GM21447 (cell line): ENCODE measurements around the gene AHCYL2.
"Not testable (repeated sequence)": the region's sequence is repeated elsewhere in the genome, so short reads cannot be mapped to it uniquely, and the experiment has no call there.

ENCODE experiments used
- ATAC-seq: cut with Tn5 transposase; IDR thresholded peaks from one replicate; pipeline ENCODE4 v1.9.1; 2021; ENCODE audit not compliant: unreplicated experiment

AHCYL2 gene

DNA sequence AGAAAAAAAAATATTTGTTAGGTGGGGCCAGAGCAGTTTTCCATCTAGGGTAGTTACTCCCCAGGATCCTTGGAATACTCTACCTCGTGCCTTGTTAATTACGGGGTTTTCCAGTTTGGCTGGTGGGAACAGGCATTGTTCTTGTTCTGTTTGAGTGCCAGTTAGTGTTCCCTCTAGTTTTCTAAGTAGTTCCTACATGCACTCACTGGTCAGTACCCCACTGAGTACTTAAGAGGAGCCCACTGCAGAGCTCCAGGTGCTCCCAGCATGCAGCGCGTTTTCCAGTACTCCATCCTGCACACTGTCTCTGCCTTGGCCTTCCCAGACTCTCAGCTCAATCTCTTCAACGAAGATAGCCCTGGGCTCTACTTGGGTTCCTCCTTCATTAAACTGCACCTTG lies 58.0 kb downstream of the AHCYL2 start:
- no peak for ATAC-seq

DNA sequence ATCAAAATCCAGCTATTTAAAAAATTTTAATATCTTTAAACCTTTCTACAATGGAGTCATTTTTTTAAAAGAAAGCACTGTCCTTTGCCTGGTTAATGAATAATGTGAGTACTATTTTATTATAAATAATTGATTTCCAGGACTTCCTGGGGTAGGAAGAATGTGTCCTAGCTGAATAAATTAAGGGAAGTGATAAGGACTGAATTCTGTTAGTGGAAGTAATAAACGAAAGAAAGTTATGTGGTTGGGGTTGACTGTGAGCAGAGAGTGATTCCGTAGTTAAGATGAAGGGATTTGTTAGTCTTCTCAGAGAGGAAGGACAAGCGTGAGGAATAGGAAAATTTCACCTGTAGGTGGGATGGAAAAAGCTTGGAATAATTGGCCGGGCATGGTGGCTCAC lies 59.1 kb downstream of the AHCYL2 start:
- ATAC-seq: no peak

DNA sequence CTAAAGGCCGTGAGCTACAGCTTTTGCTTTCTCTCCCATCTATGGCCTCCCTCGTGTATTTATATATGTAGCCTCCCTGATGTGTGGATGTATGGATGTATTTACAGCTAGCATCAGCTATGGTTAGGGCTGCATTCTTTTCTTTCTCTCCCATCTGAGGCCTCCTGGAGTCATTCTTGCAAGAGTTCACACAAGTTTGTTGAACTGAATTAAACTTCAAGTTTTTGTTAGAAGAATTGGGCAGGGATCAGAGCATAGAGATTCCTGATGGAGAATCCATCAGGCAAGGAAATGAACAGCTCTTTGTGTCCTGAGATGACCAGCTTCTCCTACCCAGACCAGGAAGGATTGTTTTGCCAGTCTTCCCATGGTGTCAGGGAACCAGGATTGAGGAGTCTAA lies 60.3 kb downstream of the AHCYL2 start:
- no peak for ATAC-seq

DNA sequence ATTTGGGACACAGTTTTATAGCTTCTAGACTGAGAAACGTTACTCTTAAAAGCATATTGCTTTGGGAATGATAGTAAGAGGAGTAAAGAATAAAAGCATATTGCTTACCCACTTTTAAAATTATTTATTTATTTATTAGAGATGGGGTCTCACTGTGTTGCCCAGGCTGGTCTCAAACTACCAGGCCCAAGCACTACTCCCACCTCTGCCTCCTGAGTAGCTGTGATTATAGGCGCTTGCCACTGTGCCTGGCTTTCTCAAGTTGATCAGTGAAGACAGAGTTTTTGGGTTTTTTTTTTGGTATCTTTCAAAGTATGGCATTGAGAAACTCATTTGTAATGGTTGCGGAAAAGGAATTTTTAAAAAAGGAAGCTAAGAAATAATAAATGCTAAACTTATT lies 68.0 kb downstream of the AHCYL2 start:
- no peak for ATAC-seq

DNA sequence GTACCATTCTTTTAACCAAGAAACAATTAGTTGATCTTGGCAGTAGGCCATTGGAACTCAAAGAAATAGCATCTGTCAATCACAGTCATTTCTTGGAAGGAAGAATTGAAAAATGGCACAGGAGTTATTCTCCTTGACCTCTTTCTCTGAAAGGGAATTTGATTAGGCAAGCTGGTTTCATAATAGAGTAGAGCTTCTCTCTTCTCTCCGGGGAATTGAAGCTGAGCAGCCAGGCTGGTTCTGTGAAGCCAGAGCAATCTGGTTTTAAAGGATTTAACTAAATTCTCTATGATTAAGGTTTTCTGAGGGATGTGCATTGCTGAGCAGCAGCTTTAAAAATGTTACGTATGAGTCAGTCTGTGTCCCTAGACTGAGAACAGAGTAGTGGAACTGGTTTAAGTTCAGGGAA lies 70.2 kb downstream of the AHCYL2 start:
- ATAC-seq: no peak

DNA sequence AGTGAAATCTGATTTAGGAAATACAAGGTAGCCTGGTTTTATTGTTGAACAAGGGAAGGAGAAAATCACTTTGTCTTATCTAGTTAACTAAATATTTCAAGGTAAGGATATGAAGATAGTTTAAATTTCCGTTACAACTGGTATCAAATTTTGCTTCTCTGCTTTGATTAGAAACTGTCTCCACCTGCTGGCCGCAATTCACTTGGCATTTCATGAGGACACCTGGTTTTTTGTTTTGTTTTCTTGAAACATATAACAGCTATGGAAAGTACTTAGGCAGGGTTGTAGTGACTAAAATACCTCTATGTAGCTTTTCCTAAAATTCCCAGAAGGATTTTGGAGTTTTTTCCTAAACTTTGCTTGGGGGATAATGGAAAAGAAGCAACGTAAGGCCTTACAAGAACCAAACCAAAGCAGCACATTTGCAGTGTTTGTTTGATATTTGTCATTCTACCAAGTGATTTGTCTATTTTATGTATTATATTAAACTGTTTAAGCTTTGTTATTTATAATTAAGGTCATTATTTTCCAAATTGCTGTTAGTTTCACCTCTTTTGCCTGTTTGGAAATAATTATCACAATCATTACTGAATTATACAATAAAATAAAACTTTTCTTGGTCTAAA lies 73.6 kb downstream of the AHCYL2 start:
- ATAC-seq: no peak

DNA sequence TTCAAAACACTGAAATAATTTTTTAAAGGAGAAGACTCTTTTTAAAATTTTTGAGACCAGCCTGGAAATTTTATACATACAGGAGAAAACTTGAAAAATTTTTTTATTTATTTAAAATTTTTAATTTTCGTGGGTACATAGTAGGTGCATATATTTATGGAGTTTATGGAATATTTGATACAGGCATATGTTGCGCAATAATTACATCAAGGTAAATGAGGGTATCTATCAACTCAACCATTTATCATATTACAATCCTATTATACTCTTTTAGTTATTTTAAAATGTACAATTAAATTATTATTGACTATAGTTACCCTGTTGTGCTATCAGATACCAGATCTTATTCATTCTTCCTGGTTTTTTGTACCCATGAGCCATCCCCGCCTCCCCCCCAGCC lies 75.1 kb downstream of the AHCYL2 start:
- ATAC-seq: no peak

DNA sequence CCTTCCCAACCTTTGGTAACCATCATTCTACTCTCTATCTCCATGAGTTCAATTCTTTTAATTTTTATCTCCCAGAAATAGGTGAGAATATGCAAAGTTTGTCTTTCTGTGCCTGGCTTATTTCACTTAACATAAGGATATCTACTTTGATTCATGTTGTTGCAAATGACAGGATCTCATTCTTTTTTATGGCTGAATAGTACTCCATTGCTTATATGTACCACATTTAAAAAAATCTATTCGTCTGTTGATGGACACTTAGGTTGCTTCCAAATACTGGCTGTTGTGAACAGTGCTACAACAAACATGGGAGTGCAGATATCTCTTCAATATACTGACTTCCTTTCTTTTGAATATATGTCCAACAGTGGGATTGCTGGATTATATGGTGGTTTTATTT lies 75.5 kb downstream of the AHCYL2 start:
- ATAC-seq: not testable (repeated sequence)

DNA sequence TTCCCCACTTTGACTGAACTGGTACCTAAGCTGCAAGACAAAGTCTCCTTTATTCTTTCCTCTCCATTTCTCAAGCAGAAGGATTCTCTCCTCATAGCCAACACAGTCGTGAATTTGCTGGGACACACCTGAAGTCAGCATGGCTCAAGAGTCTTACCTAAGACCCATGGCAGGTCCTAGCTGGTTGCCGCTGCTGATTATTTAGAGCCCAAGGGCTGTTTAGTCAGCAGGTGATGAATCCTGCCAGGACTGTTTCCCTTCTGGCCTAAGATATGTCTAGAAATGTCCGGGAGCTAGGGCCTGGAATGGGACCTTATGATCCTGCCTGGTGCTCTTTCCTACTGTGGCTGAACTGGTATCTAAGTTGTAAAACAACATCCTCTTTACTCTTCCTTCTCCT lies 82.8 kb downstream of the AHCYL2 start:
- no peak for ATAC-seq

DNA sequence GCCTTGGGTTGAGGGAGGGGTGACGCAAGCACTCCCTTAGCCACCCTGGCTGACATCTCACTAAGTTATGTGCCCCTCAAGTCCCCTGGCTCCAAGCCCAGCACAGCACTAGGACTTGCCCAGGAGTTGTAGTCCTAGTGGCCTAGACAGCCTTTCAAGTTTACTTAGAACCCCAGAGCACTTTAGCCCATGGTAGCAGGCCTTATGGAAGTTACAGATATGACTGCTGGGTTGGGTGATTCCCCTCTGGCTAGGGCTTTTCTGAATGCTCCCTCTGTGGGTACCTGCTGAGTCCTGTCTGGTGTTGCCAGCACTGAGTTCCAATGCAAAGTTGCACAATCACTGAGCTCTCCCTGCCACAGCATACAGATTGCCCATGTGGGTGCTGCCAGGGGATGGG lies 83.2 kb downstream of the AHCYL2 start:
- no peak for ATAC-seq

DNA sequence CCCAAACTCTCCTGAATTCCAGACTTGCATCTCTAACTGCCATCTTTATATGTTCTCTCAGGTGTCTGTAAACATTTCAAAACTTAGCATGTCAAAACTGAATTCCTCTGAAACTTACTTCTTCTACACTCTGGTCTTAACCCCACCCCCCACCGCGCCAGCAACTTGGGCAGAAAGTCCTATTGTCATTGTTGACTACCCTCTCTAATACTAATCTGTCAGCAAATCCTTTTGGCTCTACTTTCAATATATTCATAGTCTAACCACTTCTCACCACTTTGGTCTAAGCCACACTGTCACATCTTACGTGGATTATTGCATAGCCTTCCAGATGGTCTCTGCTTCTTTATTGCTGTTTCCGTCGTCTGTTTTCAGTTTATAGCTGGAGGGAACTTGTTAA lies 86.6 kb downstream of the AHCYL2 start:
- no peak for ATAC-seq

DNA sequence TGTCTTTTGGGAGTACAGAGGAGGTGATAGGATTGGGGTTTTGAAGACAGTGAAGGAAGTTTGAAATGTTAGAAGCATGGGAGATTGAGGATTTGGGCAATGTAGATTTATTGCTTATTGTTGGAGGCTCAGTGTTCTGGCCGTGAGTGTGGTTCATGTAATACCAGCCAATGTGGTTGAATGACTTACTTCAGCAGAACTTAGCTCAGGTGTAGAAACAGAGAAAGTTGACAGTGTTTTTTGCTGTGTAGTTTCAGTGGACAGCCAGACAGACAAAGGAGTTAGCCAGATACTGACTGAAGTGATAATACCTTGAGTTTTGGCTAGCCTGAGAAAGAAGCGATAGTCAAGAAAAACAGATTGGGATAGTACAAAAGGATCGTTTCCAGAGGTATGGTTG lies 88.5 kb downstream of the AHCYL2 start:
- no peak for ATAC-seq

DNA sequence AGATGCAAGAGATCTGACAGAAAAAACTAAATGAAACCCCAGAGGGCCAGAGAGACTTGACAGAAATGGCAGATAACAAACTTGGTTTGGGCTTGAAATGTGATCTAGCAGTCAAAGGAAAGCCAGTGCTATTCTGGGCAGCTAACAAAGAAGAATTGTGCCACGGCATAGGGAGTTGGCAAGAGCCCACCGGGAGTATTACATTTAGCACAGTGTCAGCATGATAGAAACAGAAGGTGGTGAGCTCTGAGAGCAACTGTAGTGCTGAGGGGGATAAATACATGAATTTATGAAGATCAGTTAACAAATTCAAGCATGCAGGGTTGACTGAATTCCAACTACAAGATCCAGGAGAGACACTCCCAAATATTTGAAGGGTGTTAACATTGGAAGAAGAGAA lies 91.1 kb downstream of the AHCYL2 start:
- ATAC-seq: no peak

DNA sequence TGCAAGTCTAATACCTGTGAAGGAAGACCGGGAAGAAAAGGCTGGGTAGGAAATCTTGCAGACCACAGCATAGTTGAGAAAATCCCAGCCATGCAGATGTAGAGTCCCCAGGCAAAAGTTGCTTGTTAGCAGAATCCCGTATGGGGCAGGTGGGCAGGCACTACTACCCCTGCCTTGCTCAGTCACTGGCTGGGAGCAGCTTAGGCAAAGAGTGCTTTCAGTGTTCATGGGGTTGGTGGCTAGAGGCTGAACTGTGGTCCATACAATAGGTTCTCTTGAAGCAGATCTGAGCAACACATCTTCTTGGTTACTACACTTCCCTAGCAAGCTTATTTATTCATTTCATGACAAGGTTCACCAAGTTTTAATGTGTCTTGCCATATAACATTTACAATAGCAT lies 92.6 kb downstream of the AHCYL2 start:
- no peak for ATAC-seq

DNA sequence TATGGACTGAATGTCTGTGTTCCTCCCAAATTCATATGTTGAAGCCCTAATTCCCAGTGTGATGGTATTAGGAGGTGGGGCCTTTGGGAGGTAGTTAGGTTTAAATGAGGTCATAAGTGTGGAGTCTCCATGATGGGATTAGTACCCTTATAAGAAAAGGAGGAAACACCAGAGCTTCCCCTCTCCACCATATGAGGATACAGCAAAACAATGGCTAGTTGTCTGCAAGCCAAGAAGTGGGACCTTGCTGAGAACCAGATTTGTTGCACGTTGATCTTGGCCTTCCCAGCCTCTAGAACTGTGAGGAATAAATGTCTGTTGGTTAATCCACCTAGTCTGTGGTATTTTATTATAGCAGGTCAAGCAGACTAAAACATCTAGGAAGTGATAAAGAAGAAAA lies 102.2 kb downstream of the AHCYL2 start:
- no peak for ATAC-seq

DNA sequence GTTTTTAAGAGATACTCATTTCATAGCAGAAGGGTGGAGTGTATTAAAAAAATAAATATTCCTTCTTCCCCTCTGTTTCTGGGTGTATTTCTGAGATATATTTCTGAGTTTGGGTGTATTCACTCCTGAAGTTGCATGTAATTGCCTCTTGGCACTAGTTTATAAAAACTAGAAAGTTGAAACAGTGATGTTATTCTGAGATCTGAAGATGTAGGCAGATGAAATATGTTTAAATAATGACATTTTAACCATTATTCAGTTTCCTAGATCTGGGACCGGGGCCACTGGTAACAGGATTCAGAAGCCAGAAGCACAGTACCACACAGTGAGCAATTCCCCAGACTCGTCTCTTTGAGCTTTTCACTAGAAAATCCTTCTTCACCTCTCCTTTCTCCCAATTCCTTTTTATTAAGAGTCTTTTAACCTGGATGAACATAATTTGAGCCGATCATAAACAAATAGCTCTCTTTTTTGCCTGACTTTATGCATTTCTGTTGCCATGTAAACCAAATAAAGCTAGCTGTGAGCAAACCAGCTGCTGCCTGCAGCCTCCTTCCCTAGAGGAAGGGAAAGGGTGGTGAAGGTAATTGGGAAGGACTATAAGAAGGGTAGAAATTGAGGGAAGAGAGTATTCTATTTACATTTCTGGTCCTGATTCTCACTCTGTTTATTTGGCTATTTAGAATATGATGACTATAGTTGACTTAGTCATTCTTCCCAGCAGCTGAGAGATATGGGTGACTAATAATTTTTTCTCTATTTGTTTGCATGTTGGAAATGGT lies 107.6 kb downstream of the AHCYL2 start:
- no peak for ATAC-seq

DNA sequence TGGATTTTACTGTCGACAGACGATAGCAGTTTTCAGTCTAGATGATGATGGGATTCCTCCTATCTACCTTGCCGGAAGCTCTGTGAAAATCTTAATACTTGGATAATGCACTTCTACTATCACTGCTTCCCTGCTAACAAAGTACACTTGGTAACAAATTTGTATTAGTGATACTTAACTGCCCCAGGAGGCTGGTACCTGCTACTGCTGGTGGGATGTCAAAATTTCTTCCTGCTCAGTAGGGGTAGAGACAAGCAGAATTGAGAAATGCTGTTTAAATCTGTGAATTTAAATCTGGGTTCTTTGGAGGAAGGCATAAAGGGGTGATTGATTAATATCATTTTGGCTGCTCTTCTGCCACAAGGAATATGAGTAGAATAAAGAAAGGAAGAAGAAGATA lies 109.6 kb downstream of the AHCYL2 start:
- ATAC-seq: no peak

DNA sequence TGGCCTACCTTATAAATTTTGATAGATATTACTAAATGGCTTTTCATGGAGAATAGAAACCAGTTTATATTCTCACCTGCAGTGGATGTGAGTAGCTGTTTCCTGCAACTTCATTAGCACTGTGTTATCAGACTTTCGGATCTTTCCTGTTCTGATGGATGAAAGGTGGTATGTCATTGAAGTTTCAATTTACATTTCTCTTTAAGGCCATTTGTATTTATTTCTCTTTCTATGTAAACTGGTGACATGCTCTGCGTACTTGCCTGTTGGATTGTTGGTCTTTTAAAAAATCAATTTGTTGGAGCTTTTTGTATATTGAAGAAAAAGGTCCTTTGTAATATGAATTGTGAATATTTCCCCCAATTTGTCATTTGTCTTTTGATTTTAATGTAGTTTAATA lies 113.6 kb downstream of the AHCYL2 start:
- no peak for ATAC-seq

DNA sequence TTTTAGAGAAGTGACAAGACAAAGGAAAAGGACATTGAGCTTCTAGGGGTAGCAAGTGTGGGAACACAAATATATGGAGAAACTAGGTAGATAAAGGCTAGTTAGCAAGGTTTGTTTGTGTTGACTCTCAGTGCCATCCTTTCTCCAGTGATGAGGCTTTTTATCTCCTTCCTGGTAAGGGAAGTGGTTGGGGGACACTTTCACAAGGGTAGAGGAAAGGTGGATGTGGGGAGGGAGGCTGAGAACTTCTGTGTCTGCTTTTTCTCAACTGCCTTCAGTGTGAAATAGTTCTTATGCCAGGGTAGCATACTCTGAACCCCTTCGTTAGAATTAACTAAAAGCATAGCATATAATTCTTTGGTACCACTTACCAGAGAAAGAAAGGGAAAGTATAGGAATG lies 116.4 kb downstream of the AHCYL2 start:
- no peak for ATAC-seq

DNA sequence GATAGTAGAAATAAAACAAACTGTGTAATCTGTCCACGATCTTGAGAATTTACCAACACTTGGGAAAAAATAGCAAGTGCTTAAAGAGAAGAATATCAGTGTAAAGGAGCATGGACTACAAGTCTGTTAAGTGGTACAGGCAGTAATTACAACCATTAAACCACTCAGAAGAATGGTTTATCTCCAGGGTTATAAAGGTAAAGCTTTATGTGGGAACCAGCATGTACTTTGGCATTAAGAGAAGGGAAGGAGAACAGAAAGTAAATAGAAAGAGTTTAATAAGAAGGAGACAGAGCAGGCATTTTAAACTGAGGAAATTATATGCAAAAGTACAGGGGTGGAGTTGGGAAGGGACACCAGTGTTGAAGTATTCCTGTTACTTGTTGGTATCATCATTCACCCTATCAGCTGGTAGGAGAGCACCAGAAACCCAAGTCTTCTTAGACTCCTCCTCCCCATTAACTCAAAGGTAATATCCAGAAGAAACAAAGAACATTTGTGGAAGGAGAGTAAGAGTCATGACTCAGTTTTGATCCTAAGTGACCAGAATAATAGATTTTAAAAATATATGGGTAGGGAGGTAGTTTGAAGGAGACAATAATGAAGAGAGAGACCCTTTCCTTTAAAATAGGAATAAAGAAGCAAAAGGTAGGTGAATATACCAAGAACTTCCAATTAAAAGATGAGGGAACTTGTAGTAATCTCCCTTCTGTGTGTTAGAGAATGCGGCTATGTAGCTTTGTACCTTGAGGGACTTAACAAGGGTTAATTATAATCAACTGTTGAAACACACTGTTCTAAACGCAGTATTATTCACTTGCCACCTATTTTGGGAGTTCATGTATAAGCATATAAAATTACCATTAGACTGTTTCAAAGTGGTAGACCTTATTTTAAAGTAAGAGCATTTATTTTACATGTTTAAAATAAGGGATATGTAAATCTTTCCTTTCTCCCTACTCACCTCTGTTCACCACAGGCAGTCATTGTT lies 117.3 kb downstream of the AHCYL2 start:
- ATAC-seq: no peak

DNA sequence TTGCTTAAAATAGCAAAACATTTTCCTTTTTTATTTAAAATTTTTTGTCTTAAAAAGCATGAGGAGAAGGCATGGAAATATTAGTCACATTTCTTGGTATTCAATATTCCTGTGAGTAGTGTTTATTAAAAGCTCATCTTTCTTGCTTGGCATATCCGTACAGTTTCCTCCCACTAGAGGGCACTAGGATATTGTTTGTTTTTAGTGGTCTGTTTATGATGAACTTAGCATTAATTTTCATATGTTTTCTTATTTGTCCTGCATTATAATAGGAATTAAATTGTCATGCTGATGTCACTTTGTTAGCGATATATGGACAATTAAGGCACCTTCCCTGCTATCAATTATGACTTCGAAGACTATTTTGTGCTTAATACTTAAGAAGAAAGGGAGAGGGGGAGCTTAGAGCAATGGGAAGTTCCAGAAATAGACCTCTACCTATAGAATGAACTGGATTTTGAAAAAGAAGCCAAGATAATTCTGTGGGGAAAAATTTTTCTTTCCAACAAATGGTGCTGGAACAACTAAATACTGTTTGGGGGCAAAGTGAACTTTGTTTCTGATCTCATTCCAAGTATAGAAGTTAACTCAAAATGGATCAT lies 118.4 kb downstream of the AHCYL2 start:
- no peak for ATAC-seq
